ENCODE measurements around the gene CLASP1. TPM values are rescaled to one million over a fixed set of nuclear protein-coding genes. Genes with fewer than 3 reads are reported as not detected.

The CLASP1 gene
- total and polyA plus RNA-seq, 2 donors (not counting 3 experiments of a cell fraction or from before 2014, with no cell fraction given): 10.0 to 57.9 TPM

- dilution Hi-C loops (cut with MboI; ENCODE audit: extremely low pct_ligation_motif_present, low sequenced_read_pairs) (no loop called here), intact Hi-C loops (cut with micrococcal nuclease) (no loop called here)
- H3K4me3 ChIP-seq (replicated peaks in 1 of 3; ENCODE audit: insufficient read depth in 1 of 3, low read depth in 1 of 3, low read length in 3 of 3): no peak overlapping the region
- H2AFZ ChIP-seq (ENCODE audit: low read depth, low read length): no peak overlapping the region
- H3K27ac ChIP-seq (ENCODE audit: insufficient read depth, low read depth, low read length): no peak overlapping the region
- FAIRE-seq (no peak), DNase-seq (ENCODE audit: low read depth, low spot score) (no peak)
- no peaks in the 10 kb centered on the region for H3K79me2 ChIP-seq (ENCODE audit: control insufficient read depth, insufficient read depth, low read length)
- H4K20me1 ChIP-seq (replicated peaks; ENCODE audit: control insufficient read depth, extremely low read depth, insufficient read depth, low read length): no peaks in the 10 kb centered on the region
- TF ChIP-seq POLR2A (IDR thresholded peaks at IDR 0.05; ENCODE audit: low read depth, low read length) (no peak), MAX (IDR thresholded peaks at IDR 0.05; ENCODE audit: insufficient read depth, insufficient read length) (no peak), FOS (IDR thresholded peaks at IDR 0.05; ENCODE audit: borderline replicate concordance, insufficient read depth, low read length) (no peak), GATA2 (IDR thresholded peaks at IDR 0.05; ENCODE audit: insufficient read depth, insufficient read length, low read depth, low read length) (no peak), POLR2AphosphoS5 (IDR thresholded peaks at IDR 0.05; ENCODE audit: insufficient read depth, low read depth, low read length) (no peak), MYC (IDR thresholded peaks at IDR 0.05; ENCODE audit: low read depth, low read length) (no peak), JUN (IDR thresholded peaks at IDR 0.05; ENCODE audit: borderline replicate concordance, insufficient read depth, insufficient read length, low read depth) (no peak)
- no peak overlapping the region for H3K4me2 ChIP-seq (ENCODE audit: insufficient read depth, low read length)
- no peak overlapping the region for H3K9ac ChIP-seq (replicated peaks; ENCODE audit: extremely low read depth, insufficient read depth, low read length)
- no peaks in the 10 kb centered on the region for H3K9me3 ChIP-seq (replicated peaks; ENCODE audit: control insufficient read depth, insufficient read depth, low read length)
- no peaks in the 10 kb centered on the region for H3K4me1 ChIP-seq (ENCODE audit: control insufficient read depth, extremely low read depth, insufficient read depth, low read length)
- BruUV-seq (replicated peaks): no TSS peak
- no peaks in the 10 kb centered on the region for H3K27me3 ChIP-seq (ENCODE audit: control insufficient read depth in 2 of 2, insufficient read depth in 2 of 2, low read length in 2 of 2)
- peaks cover 0 to 6% of the 10 kb centered on the region in 2 experiments for H3K36me3 ChIP-seq (ENCODE audit: control insufficient read depth in 2 of 2, extremely low read depth in 1 of 2, insufficient read depth in 2 of 2, low read length in 2 of 2)
- ChIA-PET POLR2A (no interaction called here), CTCF (no interaction called here)
- no peaks in the 10 kb centered on the region for H3K9me1 ChIP-seq (replicated peaks; ENCODE audit: control insufficient read depth, extremely low read depth, insufficient read depth, low read length)
These were observed 276.4 kb downstream of the CLASP1 start for GRCh38 chr2:121372721-121373353.

GRCh38 chr2:121372082-121372481, 277.2 kb downstream of the CLASP1 start:
- no TSS peak for BruUV-seq (replicated peaks)
- FAIRE-seq: no peak
- CTCF ChIA-PET: no interaction called here

More at GRCh38 chr2:121372082-121372481, 277.2 kb downstream of the CLASP1 start:
- no peaks in the 10 kb centered on the region for H3K27me3 ChIP-seq (ENCODE audit: control insufficient read depth in 2 of 2, insufficient read depth in 2 of 2, low read length in 2 of 2)
- H3K9me1 ChIP-seq (replicated peaks; ENCODE audit: control insufficient read depth, extremely low read depth, insufficient read depth, low read length): no peaks in the 10 kb centered on the region
- DNase-seq (ENCODE audit: low read depth, low spot score): no peak
- dilution Hi-C loops (cut with MboI; ENCODE audit: extremely low pct_ligation_motif_present, low sequenced_read_pairs): no loop called here
- no peaks in the 10 kb centered on the region for H3K4me1 ChIP-seq (ENCODE audit: control insufficient read depth, extremely low read depth, insufficient read depth, low read length)
- no peaks in the 10 kb centered on the region for H3K9me3 ChIP-seq (replicated peaks; ENCODE audit: control insufficient read depth, insufficient read depth, low read length)
- H3K4me3 ChIP-seq (replicated peaks in 1 of 3; ENCODE audit: insufficient read depth in 1 of 3, low read depth in 1 of 3, low read length in 3 of 3): no peak overlapping the region
- H2AFZ ChIP-seq (ENCODE audit: low read depth, low read length): no peak overlapping the region
- POLR2A ChIA-PET: no interaction called here
- H3K27ac ChIP-seq (ENCODE audit: insufficient read depth, low read depth, low read length): no peak overlapping the region
- H4K20me1 ChIP-seq (replicated peaks; ENCODE audit: control insufficient read depth, extremely low read depth, insufficient read depth, low read length): no peaks in the 10 kb centered on the region
- no peak overlapping the region for H3K9ac ChIP-seq (replicated peaks; ENCODE audit: extremely low read depth, insufficient read depth, low read length)
- intact Hi-C loops (cut with micrococcal nuclease): no loop called here
- no peak for TF ChIP-seq EZH2 (IDR thresholded peaks at IDR 0.05; ENCODE audit: borderline replicate concordance, low read depth, low read length, severe bottlenecking)
- TF ChIP-seq POLR2AphosphoS5 (IDR thresholded peaks at IDR 0.05; ENCODE audit: insufficient read depth, low read depth, low read length): no peak
- no peak for TF ChIP-seq CTCF (IDR thresholded peaks at IDR 0.05; ENCODE audit: extremely low read depth in 1 of 2, insufficient read depth in 1 of 2, low read depth in 1 of 2, low read length in 2 of 2)
- no peak for TF ChIP-seq FOS (IDR thresholded peaks at IDR 0.05; ENCODE audit: borderline replicate concordance, insufficient read depth, low read length)
- TF ChIP-seq POLR2A (IDR thresholded peaks at IDR 0.05; ENCODE audit: low read depth, low read length): no peak
- TF ChIP-seq GATA2 (IDR thresholded peaks at IDR 0.05; ENCODE audit: insufficient read depth, insufficient read length, low read depth, low read length): no peak
- TF ChIP-seq JUN (IDR thresholded peaks at IDR 0.05; ENCODE audit: borderline replicate concordance, insufficient read depth, insufficient read length, low read depth): no peak
- TF ChIP-seq MAX (IDR thresholded peaks at IDR 0.05; ENCODE audit: insufficient read depth, insufficient read length): no peak
- TF ChIP-seq MYC (IDR thresholded peaks at IDR 0.05; ENCODE audit: low read depth, low read length): no peak
- no peak overlapping the region for H3K4me2 ChIP-seq (ENCODE audit: insufficient read depth, low read length)
- no peaks in the 10 kb centered on the region for H3K79me2 ChIP-seq (ENCODE audit: control insufficient read depth, insufficient read depth, low read length)
- peaks cover 3 to 7% of the 10 kb centered on the region in 2 experiments for H3K36me3 ChIP-seq (ENCODE audit: control insufficient read depth in 2 of 2, extremely low read depth in 1 of 2, insufficient read depth in 2 of 2, low read length in 2 of 2)

Measured in endothelial cell of umbilical vein (primary cell).